H9 (cell line): ENCODE results near the gene MICALL2. TPM values are rescaled to one million over a fixed set of nuclear protein-coding genes. Genes with fewer than 3 reads are reported as not detected.

Source experiments
- DNase-seq: peaks from one replicate; pipeline ENCODE4 v3.0.0-alpha.2; 2017
- H2AFZ ChIP-seq: one replicate; pipeline ENCODE4 v1.6.1; 2013; ENCODE audit warnings: mild to moderate bottlenecking, low read length, control low read depth, moderate library complexity
- H2AK5ac ChIP-seq: 2 replicates; pipeline ENCODE4 v1.6.1; 2013; ENCODE audit warnings: low read length, control low read depth, mixed read lengths; ENCODE audit not compliant: insufficient read length
- H2BK120ac ChIP-seq: one replicate; pipeline ENCODE4 v1.6.1; 2013; ENCODE audit warnings: low read depth, mild to moderate bottlenecking, low read length, control low read depth, inconsistent platforms; ENCODE audit not compliant: poor library complexity, severe bottlenecking
- H2BK12ac ChIP-seq: 2 replicates; pipeline ENCODE4 v1.6.1; 2013; ENCODE audit warnings: low read length, control low read depth, mixed read lengths, low read depth; ENCODE audit not compliant: insufficient read length
- H2BK15ac ChIP-seq: 2 replicates; pipeline ENCODE4 v1.6.1; 2013; ENCODE audit warnings: low read depth, low read length, control low read depth
- H2BK20ac ChIP-seq: one replicate; pipeline ENCODE4 v1.6.1; 2013; ENCODE audit warnings: low read depth, mild to moderate bottlenecking, low read length, control low read depth, inconsistent platforms; ENCODE audit not compliant: poor library complexity, severe bottlenecking
- H2BK5ac ChIP-seq: 2 replicates; pipeline ENCODE4 v1.6.1; 2013; ENCODE audit warnings: low read length, control low read depth, mixed read lengths; ENCODE audit not compliant: insufficient read length
- H3K14ac ChIP-seq: 2 replicates; pipeline ENCODE4 v1.6.1; 2013; ENCODE audit warnings: low read length, control low read depth; ENCODE audit not compliant: insufficient read depth
- H3K18ac ChIP-seq: 2 replicates; pipeline ENCODE4 v1.6.1; 2013; ENCODE audit warnings: low read depth, mild to moderate bottlenecking, mixed read lengths, low read length, control low read depth; ENCODE audit not compliant: insufficient read length
- H3K23ac ChIP-seq: 2 replicates; pipeline ENCODE4 v1.6.1; 2013; ENCODE audit warnings: low read length, control low read depth, mixed read lengths, low read depth; ENCODE audit not compliant: insufficient read length
- H3K23me2 ChIP-seq: 2 replicates; pipeline ENCODE4 v1.6.1; 2013; ENCODE audit warnings: low read depth, mild to moderate bottlenecking, mixed read lengths, low read length, control low read depth; ENCODE audit not compliant: insufficient read length, poor library complexity, severe bottlenecking
- H3K27ac ChIP-seq: 2 replicates; pipeline ENCODE4 v1.5.1; 2013; ENCODE audit warnings: low read length, control low read depth, mixed read lengths, low read depth; ENCODE audit not compliant: insufficient read length
- H3K27me3 ChIP-seq: 2 replicates; pipeline ENCODE4 v1.6.1; 2013; ENCODE audit warnings: low read length, control low read depth, inconsistent platforms; ENCODE audit not compliant: insufficient read depth
- H3K4ac ChIP-seq: 2 replicates; pipeline ENCODE4 v1.6.1; 2013; ENCODE audit warnings: low read depth, mild to moderate bottlenecking, control low read depth, inconsistent platforms, low read length, moderate library complexity
- H3K4me1 ChIP-seq: 2 replicates; pipeline ENCODE4 v1.6.1; 2013; ENCODE audit warnings: low read length, control low read depth, inconsistent platforms; ENCODE audit not compliant: insufficient read depth
- H3K4me2 ChIP-seq: 2 replicates; pipeline ENCODE4 v1.6.1; 2013; ENCODE audit warnings: low read length, control low read depth, mixed read lengths; ENCODE audit not compliant: insufficient read length, insufficient read depth
- H3K56ac ChIP-seq: 2 replicates; pipeline ENCODE4 v1.6.1; 2013; ENCODE audit warnings: low read depth, mild to moderate bottlenecking, mixed read lengths, low read length, control low read depth; ENCODE audit not compliant: insufficient read length
- H3K79me1 ChIP-seq: 2 replicates; pipeline ENCODE4 v1.6.1; 2013; ENCODE audit warnings: low read depth, mild to moderate bottlenecking, moderate library complexity, low read length, control low read depth, inconsistent platforms; ENCODE audit not compliant: insufficient read depth, poor library complexity, severe bottlenecking
- H3K79me2 ChIP-seq: 2 replicates; pipeline ENCODE4 v1.6.1; 2013; ENCODE audit warnings: low read length, control low read depth, inconsistent platforms; ENCODE audit not compliant: insufficient read depth
- H3K9ac ChIP-seq: 2 replicates; pipeline ENCODE4 v1.6.1; 2013; ENCODE audit warnings: low read length, control low read depth, mixed read lengths; ENCODE audit not compliant: insufficient read length; ENCODE audit errors: extremely low read depth
- H3K9me3 ChIP-seq: one replicate; pipeline ENCODE4 v1.6.1; 2013; ENCODE audit warnings: low read depth, low read length, inconsistent platforms; ENCODE audit not compliant: control insufficient read depth
- H3T11ph ChIP-seq: one replicate; pipeline ENCODE4 v1.6.1; 2013; ENCODE audit warnings: mild to moderate bottlenecking, low read length, control low read depth, inconsistent platforms
- H4K20me1 ChIP-seq: one replicate; pipeline ENCODE4 v1.6.1; 2013; ENCODE audit not compliant: control insufficient read depth, insufficient read length, insufficient read depth
- H4K5ac ChIP-seq: 2 replicates; pipeline ENCODE4 v1.6.1; 2013; ENCODE audit warnings: low read depth, mild to moderate bottlenecking, mixed read lengths, low read length, control low read depth; ENCODE audit not compliant: insufficient read length
- H4K8ac ChIP-seq: replicated peaks from 2 replicates; pipeline ENCODE4 v1.6.1; 2013; ENCODE audit warnings: low read length, control low read depth, mixed read lengths, low read depth; ENCODE audit not compliant: insufficient read length
- H4K91ac ChIP-seq: 2 replicates; pipeline ENCODE4 v1.6.1; 2013; ENCODE audit warnings: low read depth, mild to moderate bottlenecking, moderate library complexity, mixed read lengths, low read length, control low read depth; ENCODE audit not compliant: insufficient read length
- H3K27ac Mint-ChIP-seq, 3 experiments: 2 replicates in 2 of 3; 3 replicates in 1 of 3; pipeline ENCODE4 v1.8.0; 2020 to 2021; ENCODE audit warnings: mixed read lengths in 3 of 3, mild to moderate bottlenecking in 1 of 3, moderate library complexity in 1 of 3
- H3K27me3 Mint-ChIP-seq: 2 replicates; pipeline ENCODE4 v1.8.0; 2021; ENCODE audit warnings: low read depth, mild to moderate bottlenecking, moderate library complexity, mixed read lengths
- H3K36me3 Mint-ChIP-seq, 3 experiments: 2 replicates in 2 of 3; 3 replicates in 1 of 3; pipeline ENCODE4 v1.8.0; 2020 to 2021; ENCODE audit warnings: low read depth in 3 of 3, mixed read lengths in 3 of 3; ENCODE audit not compliant: insufficient read depth in 1 of 3
- H3K4me1 Mint-ChIP-seq, 2 experiments: 2 replicates each; pipeline ENCODE4 v1.8.0; 2020; ENCODE audit warnings: mixed read lengths in 2 of 2
- H3K4me3 Mint-ChIP-seq, 2 experiments: 2 replicates in 1 of 2; 3 replicates in 1 of 2; pipeline ENCODE4 v1.8.0; 2020 to 2021; ENCODE audit warnings: mild to moderate bottlenecking in 2 of 2, mixed read lengths in 2 of 2, moderate library complexity in 1 of 2
- H3K9me3 Mint-ChIP-seq, 2 experiments: 2 replicates in 1 of 2; 3 replicates in 1 of 2; pipeline ENCODE4 v1.8.0; 2020; ENCODE audit warnings: mild to moderate bottlenecking in 2 of 2, mixed read lengths in 2 of 2, moderate library complexity in 1 of 2
- CTCF ChIP-seq: fragments of 200-600 bp; sonication (generic); conservative IDR thresholded peaks from 3 replicates; pipeline ENCODE4 v1.8.0; 2021; ENCODE audit warnings: antibody characterized with exemption, mild to moderate bottlenecking
- WGBS: extraction: QIAGEN DNeasy Blood & Tissue Kit; methylation state at CpG from one replicate; pipeline ENCODE4 v1.1.7; 2013; ENCODE audit warnings: missing lambda C conversion rate, low lambda C conversion rate, mixed read lengths; ENCODE audit not compliant: insufficient read length; ENCODE audit errors: extremely low coverage; 5-methylcytosine and 5-hydroxymethylcytosine counted together
- total RNA-seq: library from RNA; stranded (reverse); gene quantifications from 2 replicates; pipeline ENCODE4 v1.2.1, GENCODE V29; 2021

MICALL2 gene
- total RNA-seq, 1 experiment from 2014 or later: 7.1 TPM

DNA sequence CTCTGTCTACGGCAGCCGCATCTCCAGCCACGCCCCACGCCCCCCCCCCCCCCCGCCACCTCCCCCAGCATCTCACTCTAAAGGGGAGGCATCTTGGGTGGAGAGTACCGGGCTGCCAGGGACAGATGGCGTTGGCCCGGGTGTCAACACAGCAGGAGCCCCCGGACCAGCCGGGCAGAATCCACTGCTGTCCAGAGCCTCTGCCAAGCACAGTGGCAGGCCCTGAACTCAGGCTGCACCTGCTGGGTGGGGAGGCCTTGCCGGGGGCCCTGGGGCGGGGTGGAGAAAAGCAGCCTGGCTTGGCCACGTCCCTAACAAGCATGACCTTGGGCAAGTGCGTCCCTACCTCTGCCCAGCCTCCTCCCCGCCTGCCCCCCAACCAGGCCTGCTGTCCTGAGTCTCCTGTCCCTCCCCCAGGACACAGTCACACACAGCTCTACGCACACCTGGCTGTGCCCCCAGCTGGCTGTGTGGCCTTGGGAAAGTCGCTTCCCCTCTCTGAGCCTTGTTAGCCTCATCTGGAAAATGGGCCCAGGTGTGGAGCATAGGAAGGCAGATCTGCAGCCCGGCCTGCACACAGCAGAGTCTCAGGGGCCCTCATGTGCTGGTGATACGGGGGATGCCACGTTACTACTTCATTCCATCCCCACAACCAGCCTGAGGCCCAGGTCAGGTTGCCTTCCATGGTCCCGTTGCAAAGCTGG is 45.2 kb downstream of the MICALL2 start:
- H3K79me1 ChIP-seq: no peaks in the 10 kb centered on the region
- H4K20me1 ChIP-seq: no peaks in the 10 kb centered on the region
- no peak overlapping the region for H2BK120ac ChIP-seq
- H2BK12ac ChIP-seq: no peak overlapping the region
- no peak overlapping the region for H3K14ac ChIP-seq
- no peak overlapping the region for H2AK5ac ChIP-seq
- no peak overlapping the region for H3K27ac ChIP-seq
- no peaks in the 10 kb centered on the region for H3K9me3 ChIP-seq
- no peak overlapping the region for H3K18ac ChIP-seq
- H3K27me3 ChIP-seq: no peaks in the 10 kb centered on the region
- Mint-ChIP-seq H3K9me3 (no peaks in the 10 kb centered on the region; a peak in 1 of 5 replicates), H3K4me3 (no peak overlapping the region), H3K27ac (no peak overlapping the region), H3K27me3 (peaks cover 56% of the 10 kb centered on the region), H3K4me1 (peaks cover 10 to 17% of the 10 kb centered on the region in 2 experiments), H3K36me3 (no peaks in the 10 kb centered on the region; a peak in 1 of 7 replicates)
- no peaks in the 10 kb centered on the region for H3K79me2 ChIP-seq
- no peaks in the 10 kb centered on the region for H3K4me1 ChIP-seq
- no peak overlapping the region for H2BK15ac ChIP-seq
- no CpG with 5 or more reads among the region's 21 CpGs for WGBS
- DNase-seq: no peak
- no peak overlapping the region for H3K23ac ChIP-seq
- no peak overlapping the region for H4K91ac ChIP-seq
- H3K23me2 ChIP-seq: no peaks in the 10 kb centered on the region
- no peak overlapping the region for H4K8ac ChIP-seq
- no peak overlapping the region for H2BK5ac ChIP-seq
- H3K56ac ChIP-seq: no peak overlapping the region
- no peak overlapping the region for H3K9ac ChIP-seq
- no peak overlapping the region for H3K4ac ChIP-seq
- no peak overlapping the region for H3T11ph ChIP-seq
- no peak overlapping the region for H2AFZ ChIP-seq
- no peak overlapping the region for H2BK20ac ChIP-seq
- TF ChIP-seq CTCF: no peak
- no peak overlapping the region for H3K4me2 ChIP-seq
- H4K5ac ChIP-seq: no peak overlapping the region
